Measurements from ENCODE around the gene AVPR1B.

Gene AVPR1B

DNA sequence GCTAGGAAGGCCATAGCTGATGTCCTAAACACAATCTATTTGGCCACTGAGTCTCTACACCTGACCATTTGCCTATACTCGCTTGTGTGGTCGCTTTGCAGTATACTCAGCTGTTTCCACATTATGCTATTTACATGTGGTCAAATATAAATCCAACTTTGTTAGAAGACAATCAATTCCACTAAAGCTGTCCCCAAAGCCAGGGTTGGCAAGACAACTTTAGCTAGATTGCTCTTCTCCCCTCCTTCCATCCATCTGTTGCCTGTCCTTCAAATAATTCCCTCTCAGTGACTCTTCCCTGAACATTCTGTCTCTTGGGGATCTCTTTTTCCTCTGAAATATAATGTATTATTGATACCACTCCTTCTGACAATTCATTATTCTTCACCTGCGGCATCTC, 30.1 kb downstream of the AVPR1B start:
- TF ChIP-seq, protein P1, sequence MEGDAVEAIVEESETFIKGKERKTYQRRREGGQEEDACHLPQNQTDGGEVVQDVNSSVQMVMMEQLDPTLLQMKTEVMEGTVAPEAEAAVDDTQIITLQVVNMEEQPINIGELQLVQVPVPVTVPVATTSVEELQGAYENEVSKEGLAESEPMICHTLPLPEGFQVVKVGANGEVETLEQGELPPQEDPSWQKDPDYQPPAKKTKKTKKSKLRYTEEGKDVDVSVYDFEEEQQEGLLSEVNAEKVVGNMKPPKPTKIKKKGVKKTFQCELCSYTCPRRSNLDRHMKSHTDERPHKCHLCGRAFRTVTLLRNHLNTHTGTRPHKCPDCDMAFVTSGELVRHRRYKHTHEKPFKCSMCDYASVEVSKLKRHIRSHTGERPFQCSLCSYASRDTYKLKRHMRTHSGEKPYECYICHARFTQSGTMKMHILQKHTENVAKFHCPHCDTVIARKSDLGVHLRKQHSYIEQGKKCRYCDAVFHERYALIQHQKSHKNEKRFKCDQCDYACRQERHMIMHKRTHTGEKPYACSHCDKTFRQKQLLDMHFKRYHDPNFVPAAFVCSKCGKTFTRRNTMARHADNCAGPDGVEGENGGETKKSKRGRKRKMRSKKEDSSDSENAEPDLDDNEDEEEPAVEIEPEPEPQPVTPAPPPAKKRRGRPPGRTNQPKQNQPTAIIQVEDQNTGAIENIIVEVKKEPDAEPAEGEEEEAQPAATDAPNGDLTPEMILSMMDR (conservative IDR thresholded peaks at IDR 0.05; ENCODE audit: low read depth, low read length) = no peak
- H3K4me3 ChIP-seq (ENCODE audit: low read depth, low read length) = no peak overlapping the region
- no peak for DNase-seq (ENCODE audit: low read depth)

DNA sequence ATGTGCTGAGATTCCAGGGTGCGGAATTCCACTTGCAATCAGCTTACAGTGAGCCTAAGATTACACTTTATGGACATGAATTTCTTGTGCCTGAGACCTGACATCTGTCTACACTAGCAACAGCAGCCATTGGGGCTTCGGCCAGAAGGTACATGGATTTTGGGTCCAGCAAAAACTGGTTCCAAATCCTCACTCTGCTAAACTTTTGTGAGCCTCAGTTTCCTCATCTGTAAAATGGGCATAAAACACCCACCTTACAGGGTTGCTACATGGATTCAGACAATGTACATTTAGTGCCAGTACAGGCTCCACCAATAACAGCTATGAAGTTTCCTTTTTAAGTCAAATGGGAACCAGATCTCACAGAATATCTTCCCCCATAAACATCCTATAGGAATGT, 33.4 kb downstream of the AVPR1B start:
- TF ChIP-seq, protein P1 (conservative IDR thresholded peaks at IDR 0.05; ENCODE audit: low read depth, low read length) = no peak
- H3K4me3 ChIP-seq (ENCODE audit: low read depth, low read length) = no peak overlapping the region
- no peak for DNase-seq (ENCODE audit: low read depth)

DNA sequence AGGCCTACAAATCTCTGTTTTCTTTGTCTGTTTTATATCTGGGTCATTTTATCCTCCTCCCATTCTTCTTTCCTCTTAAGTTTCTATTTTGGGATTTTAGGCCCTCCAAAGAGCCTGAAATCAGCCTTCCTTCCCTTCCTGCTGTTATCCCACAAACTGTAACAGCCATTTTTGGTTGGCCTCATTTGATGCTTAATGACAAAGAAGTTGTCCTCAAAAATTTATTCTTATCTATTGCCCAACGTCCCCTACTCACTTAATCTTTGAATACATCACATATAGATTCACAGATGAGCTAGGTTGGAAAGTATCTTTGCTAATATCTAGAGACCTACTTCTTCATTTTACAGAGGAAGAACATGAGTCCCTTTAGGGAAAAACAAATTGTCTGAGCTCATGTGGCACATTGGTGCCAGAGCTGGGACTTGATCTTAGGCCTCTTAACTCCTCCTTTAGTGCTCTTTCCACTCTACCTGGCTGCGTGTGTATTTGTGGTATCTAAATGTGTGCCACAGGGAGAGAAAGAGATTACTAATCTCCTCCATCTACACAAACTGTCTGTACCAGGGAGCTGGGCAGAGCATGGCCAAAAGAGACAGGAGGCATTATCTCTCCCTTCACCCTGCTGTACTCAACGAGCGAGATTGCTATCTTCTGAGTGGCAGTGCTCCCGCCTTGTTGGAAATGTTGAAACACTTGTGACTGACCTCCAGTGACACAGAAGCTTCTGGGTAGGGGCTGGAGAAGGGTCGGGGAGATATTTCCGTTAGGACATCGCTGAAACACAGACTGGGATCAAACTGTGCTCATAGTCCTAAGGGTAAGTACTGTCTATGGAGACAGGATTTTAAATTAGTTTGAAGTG, 34.1 kb downstream of the AVPR1B start:
- DNase-seq (ENCODE audit: low read depth) = no peak
- TF ChIP-seq, protein P1 (conservative IDR thresholded peaks at IDR 0.05; ENCODE audit: low read depth, low read length) = no peak
- H3K4me3 ChIP-seq (ENCODE audit: low read depth, low read length) = no peak overlapping the region

DNA sequence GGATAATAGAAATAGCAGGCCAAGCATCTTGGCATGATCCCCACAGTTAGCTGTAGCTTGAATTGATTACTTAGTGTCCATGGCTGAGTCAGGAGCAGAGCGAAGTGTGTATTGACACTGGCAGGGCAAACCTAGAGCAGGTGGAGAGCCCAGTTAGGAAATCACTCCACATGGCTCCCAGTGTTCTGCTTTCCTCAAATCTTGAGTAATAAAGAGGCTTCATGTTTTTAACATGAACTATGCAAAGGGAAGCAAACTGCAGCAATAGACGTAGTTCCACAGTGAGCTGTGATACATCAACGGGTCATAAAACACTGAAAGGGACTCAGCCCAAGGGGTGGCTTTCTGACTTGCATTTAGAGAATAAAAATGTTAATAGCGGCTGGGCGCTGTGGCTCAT, 35.3 kb downstream of the AVPR1B start:
- TF ChIP-seq, protein P1 (conservative IDR thresholded peaks at IDR 0.05; ENCODE audit: low read depth, low read length) = no peak
- no peak for DNase-seq (ENCODE audit: low read depth)
- H3K4me3 ChIP-seq (ENCODE audit: low read depth, low read length) = no peak overlapping the region

DNA sequence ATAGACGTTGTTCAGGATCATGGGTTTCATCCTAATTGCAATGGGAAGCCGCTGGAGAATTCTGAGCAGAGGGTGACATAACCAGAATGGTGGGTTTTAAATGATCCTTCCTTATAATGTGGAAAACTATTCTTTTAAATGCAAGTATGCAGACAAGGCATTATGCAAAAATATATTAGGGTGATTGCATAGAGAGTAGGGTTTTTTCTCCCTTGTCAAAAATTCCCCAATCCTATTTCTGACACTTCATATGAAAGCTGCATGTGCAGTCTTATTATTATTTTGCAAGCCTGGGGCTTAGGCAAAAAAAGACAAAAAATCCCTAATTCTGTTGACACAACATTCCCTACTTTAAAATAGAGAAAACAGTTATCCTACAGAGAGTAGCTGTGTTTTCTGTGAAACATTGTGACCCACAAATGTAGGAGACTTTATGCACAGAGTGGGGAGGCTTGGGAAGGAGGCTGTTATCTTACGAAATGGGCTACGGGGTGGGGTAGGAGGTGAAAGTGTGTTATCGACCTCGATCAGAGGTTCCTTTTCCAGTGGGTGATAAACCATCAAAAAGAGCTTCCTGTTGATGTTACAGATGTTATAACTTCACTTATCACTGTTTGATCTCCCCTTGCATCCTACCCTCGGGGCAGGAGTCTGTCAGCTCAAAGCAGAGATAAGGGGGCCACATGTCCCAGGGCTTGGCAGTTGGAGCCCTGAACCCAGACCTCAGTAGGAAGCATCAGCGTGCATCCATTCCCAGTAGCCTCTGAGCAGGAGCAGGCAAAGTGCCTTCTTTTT, 37.0 kb downstream of the AVPR1B start:
- no peak for DNase-seq (ENCODE audit: low read depth)
- TF ChIP-seq, protein P1 (conservative IDR thresholded peaks at IDR 0.05; ENCODE audit: low read depth, low read length) = no peak
- no peak overlapping the region for H3K4me3 ChIP-seq (ENCODE audit: low read depth, low read length)

DNA sequence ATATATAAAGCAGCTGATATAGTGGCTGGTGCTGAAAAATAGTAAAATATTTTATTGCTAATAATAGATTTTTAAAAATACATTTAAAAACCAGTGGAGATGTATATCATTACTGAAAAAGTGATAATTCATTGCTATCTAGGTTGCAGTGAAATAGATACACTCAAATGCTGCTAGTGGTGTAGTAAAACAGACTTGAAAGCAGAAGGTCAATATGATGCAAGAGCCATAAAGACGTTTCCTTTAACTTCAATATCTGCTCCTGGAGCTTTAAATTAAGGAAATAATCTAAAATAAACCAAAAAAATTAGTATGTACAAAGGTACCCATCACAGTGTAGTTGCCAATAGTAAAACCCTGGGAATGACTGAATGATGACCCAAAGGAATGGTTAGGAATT, 38.1 kb downstream of the AVPR1B start:
- DNase-seq (ENCODE audit: low read depth) = no peak
- TF ChIP-seq, protein P1 (conservative IDR thresholded peaks at IDR 0.05; ENCODE audit: low read depth, low read length) = no peak
- no peak overlapping the region for H3K4me3 ChIP-seq (ENCODE audit: low read depth, low read length)

Measured in choroid plexus epithelial cell (primary cell).